Caco-2 (cell line): ENCODE measurements around the gene BAK1. TPM values are rescaled to one million over a fixed set of nuclear protein-coding genes. Genes with fewer than 3 reads are reported as not detected.

Experiments used
- BruUV-seq: library from RNA; stranded (reverse); fragments of 400-500 nt; replicated peaks from 2 replicates; lab custom pipeline; 2021; lab: Mats Ljungman, UMichigan
- CTCF ChIA-PET: fragments of 300-600 bp; sonication (Branson Sonifier 250); formaldehyde crosslinking; loops from one replicate; lab custom pipeline; 2022; ENCODE audit warnings: antibody characterized with exemption; lab: Charles Lee
- POLR2A ChIA-PET: fragments of 300-600 bp; sonication (Branson Sonifier 250); formaldehyde crosslinking; loops from one replicate; lab custom pipeline; 2022; ENCODE audit warnings: antibody characterized with exemption; lab: Charles Lee
- DNase-seq, 2 experiments: peaks; one replicate each; pipeline versions ENCODE4 v3.0.0 to v3.0.0-alpha.2; 2020 to 2022
- H3K27me3 ChIP-seq: replicated peaks from 2 replicates; pipeline ENCODE4 v1.6.0; 2011; ENCODE audit warnings: low read length; ENCODE audit not compliant: control insufficient read depth, insufficient read depth
- H3K36me3 ChIP-seq: 2 replicates; pipeline ENCODE4 v1.5.1; 2011; ENCODE audit warnings: low read length; ENCODE audit not compliant: control insufficient read depth, insufficient read depth
- H3K4me1 ChIP-seq: fragments of 250-450 bp; sonication (Bioruptor Pico); 2 replicates; pipeline ENCODE4 v1.5.1; 2020; ENCODE audit warnings: mild to moderate bottlenecking
- H3K4me3 ChIP-seq: 2 replicates; pipeline ENCODE4 v1.5.1; 2011; ENCODE audit warnings: low read depth, mild to moderate bottlenecking, control low read depth, low read length
- H3K9me3 ChIP-seq: fragments of 250-450 bp; sonication (Bioruptor Pico); 2 replicates; pipeline ENCODE4 v1.5.1; 2020; ENCODE audit warnings: mild to moderate bottlenecking, moderate library complexity
- H3K27ac Mint-ChIP-seq: one replicate; pipeline ENCODE4 v1.8.0; 2022; ENCODE audit warnings: mixed read lengths; ENCODE audit not compliant: unreplicated experiment
- H3K27me3 Mint-ChIP-seq: one replicate; pipeline ENCODE4 v1.8.0; 2022; ENCODE audit warnings: mixed read lengths; ENCODE audit not compliant: insufficient read depth, unreplicated experiment
- H3K36me3 Mint-ChIP-seq: one replicate; pipeline ENCODE4 v1.8.0; 2022; ENCODE audit warnings: mild to moderate bottlenecking, mixed read lengths; ENCODE audit not compliant: insufficient read depth, unreplicated experiment
- H3K4me1 Mint-ChIP-seq: one replicate; pipeline ENCODE4 v1.8.0; 2022; ENCODE audit warnings: low read depth, mixed read lengths; ENCODE audit not compliant: unreplicated experiment
- H3K4me3 Mint-ChIP-seq: one replicate; pipeline ENCODE4 v1.8.0; 2022; ENCODE audit warnings: mild to moderate bottlenecking, moderate library complexity, mixed read lengths; ENCODE audit not compliant: unreplicated experiment
- H3K9me3 Mint-ChIP-seq: one replicate; pipeline ENCODE4 v1.8.0; 2022; ENCODE audit warnings: mixed read lengths; ENCODE audit not compliant: unreplicated experiment
- intact Hi-C: fragments of 100-400 bp; cut with micrococcal nuclease; formaldehyde crosslinking; loops from one replicate; pipeline ENCODE4 v1.10.0; 2022; ENCODE audit not compliant: unreplicated experiment
- total RNA-seq: library from RNA; stranded (reverse); gene quantifications from 2 replicates; pipeline ENCODE4 v1.2.3, GENCODE V29; 2022
- TF ChIP-seq, protein P1 (sequence below), 2 experiments: fragments of 200-600 bp in 1 of 2; IDR thresholded peaks; 1 replicate in 1 of 2; 2 replicates in 1 of 2; pipeline versions ENCODE4 v1.5.1 to v1.8.0; 2011 to 2022; ENCODE audit warnings: antibody characterized with exemption in 1 of 2, control low read depth in 1 of 2, inconsistent platforms in 1 of 2, low read depth in 1 of 2, low read length in 1 of 2, mild to moderate bottlenecking in 1 of 2, moderate library complexity in 1 of 2; ENCODE audit not compliant: insufficient read depth in 1 of 2, severe bottlenecking in 1 of 2, unreplicated experiment in 1 of 2

Gene BAK1
- total RNA-seq, 1 experiment from 2014 or later = 29.4 TPM

DNA sequence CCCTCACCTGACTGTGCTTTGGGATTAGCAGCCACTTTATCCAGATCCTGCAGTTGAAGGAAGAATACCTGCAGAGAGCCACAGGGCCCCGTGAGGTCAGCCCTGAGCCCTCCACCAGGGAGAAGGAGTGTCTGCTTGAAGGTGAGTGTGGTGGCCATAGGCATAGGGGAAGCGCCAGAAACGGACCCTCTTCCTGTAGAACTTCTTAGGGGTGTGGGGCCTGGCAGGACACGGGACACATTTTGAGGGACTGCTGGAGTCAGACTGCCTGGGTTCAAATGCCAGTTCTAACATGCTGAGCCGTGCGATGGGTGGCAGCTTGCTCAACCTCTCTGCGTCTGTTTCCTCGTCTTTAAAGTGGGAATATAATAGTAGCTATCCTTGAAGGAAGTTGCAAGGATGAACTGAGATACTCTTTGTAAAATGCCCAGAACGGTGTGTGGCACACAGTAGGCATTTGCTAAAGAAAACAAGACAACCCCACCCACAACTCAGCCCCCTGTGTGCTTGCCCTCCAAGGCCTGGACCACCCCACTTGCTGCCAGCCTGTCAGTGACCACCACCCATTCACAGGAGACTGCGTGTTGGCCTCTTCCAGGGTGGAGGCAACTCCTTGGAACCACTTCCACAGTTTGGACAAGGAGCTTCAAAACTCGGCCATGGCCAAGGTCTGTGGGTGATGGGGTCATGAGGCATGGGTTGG lies 4.8 kb upstream of the BAK1 start:
- no peaks in the 10 kb centered on the region for H3K4me1 Mint-ChIP-seq
- Histone ChIP-seq H3K4me1 (peaks cover 14% of the 10 kb centered on the region), H3K27me3 (no peaks in the 10 kb centered on the region), H3K36me3 (no peaks in the 10 kb centered on the region), H3K9me3 (no peaks in the 10 kb centered on the region), H3K4me3 (no peak overlapping the region)
- no peaks in the 10 kb centered on the region for H3K27me3 Mint-ChIP-seq
- no peaks in the 10 kb centered on the region for H3K9me3 Mint-ChIP-seq
- no peak overlapping the region for H3K27ac Mint-ChIP-seq
- no peak for DNase-seq
- TF ChIP-seq, protein P1, sequence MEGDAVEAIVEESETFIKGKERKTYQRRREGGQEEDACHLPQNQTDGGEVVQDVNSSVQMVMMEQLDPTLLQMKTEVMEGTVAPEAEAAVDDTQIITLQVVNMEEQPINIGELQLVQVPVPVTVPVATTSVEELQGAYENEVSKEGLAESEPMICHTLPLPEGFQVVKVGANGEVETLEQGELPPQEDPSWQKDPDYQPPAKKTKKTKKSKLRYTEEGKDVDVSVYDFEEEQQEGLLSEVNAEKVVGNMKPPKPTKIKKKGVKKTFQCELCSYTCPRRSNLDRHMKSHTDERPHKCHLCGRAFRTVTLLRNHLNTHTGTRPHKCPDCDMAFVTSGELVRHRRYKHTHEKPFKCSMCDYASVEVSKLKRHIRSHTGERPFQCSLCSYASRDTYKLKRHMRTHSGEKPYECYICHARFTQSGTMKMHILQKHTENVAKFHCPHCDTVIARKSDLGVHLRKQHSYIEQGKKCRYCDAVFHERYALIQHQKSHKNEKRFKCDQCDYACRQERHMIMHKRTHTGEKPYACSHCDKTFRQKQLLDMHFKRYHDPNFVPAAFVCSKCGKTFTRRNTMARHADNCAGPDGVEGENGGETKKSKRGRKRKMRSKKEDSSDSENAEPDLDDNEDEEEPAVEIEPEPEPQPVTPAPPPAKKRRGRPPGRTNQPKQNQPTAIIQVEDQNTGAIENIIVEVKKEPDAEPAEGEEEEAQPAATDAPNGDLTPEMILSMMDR (IDR thresholded peaks at IDR 0.05; ENCODE audit: insufficient read depth in 1 of 2, low read depth in 1 of 2, low read length in 1 of 2, severe bottlenecking in 1 of 2, unreplicated experiment in 1 of 2) = no peak
- POLR2A ChIA-PET = no interaction called here
- intact Hi-C loops = loop anchor here (1.0 to 2.0 kb wide), 2 partner anchors 117 to 178 kb away; no protein-coding TSS in a partner anchor
- BruUV-seq = no TSS peak
- H3K4me3 Mint-ChIP-seq = no peak overlapping the region
- CTCF ChIA-PET = interaction anchor here (1.1 to 1.9 kb wide), 3 partner anchors 81 to 186 kb away, joined by 3 to 4 read pairs (median 3); no protein-coding TSS in a partner anchor
- H3K36me3 Mint-ChIP-seq = no peaks in the 10 kb centered on the region

DNA sequence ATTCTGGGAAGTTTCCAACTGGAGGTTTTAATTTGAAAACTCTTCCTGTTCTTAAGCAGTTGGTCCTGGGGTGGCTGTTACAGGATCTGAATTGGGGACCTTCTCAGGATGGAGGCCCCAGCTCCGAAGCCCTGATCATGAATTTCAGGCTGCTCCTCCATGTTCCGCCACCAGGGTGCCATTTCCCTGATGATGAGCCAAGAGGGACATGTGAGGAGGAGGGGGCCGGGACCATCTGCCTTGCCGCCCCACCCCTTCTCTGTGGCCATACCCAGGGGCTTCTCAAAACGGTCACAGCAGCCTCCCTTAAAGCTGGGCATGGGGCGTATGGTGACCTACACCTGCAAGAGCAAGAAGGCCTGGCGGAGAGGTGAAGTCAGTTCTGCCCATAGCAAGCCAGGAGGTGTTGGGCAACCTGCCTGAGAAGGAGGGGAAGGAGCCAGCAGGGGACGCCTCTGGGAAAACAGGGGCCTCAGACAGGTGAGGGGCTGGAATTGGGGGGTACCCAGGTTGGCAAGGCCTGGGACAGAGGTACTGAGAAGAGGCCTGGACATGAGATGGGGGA lies 3.6 kb upstream of the BAK1 start:
- no TSS peak for BruUV-seq
- Histone ChIP-seq H3K36me3 (no peaks in the 10 kb centered on the region), H3K27me3 (no peaks in the 10 kb centered on the region), H3K4me3 (no peak overlapping the region), H3K9me3 (no peaks in the 10 kb centered on the region), H3K4me1 (peaks cover 10% of the 10 kb centered on the region)
- Mint-ChIP-seq H3K36me3 (no peaks in the 10 kb centered on the region), H3K4me3 (no peak overlapping the region), H3K9me3 (no peaks in the 10 kb centered on the region), H3K27ac (peak overlapping the region; percentile 37), H3K4me1 (no peaks in the 10 kb centered on the region), H3K27me3 (no peaks in the 10 kb centered on the region)
- TF ChIP-seq, protein P1 (IDR thresholded peaks at IDR 0.05; ENCODE audit: insufficient read depth in 1 of 2, low read depth in 1 of 2, low read length in 1 of 2, severe bottlenecking in 1 of 2, unreplicated experiment in 1 of 2) = peak; percentile 46 to 49
- POLR2A ChIA-PET = no interaction called here
- intact Hi-C loops = loop anchor here (2.0 kb wide), 1 partner anchor 179 kb away; no protein-coding TSS in a partner anchor
- CTCF ChIA-PET = interaction anchor here (0.7 kb wide), 1 partner anchor 100 kb away, joined by 3 read pairs; no protein-coding TSS in a partner anchor
- peak in 1 of 2 experiments; percentile 49 for DNase-seq

DNA sequence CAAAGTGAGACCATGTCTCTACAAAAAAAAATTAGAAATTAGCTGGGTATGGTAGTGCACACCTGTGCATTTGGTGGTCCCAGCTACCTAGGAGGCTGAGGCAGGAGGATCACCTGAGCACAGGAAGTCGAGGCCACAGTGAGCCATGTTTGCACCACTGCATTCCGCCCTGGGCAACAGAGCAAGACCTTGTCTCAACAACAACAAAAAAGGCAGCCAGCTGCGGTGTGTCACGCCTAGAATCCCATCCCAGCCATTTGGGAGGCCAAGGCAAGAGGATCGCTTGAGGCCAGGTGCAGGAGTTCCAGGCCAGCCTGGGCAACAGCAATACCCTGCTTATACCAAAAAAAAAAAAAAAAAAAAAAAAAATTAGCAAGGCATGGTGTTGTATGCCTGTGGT lies 1.1 kb upstream of the BAK1 start:
- intact Hi-C loops = no loop called here
- ChIA-PET POLR2A (no interaction called here), CTCF (interaction anchor here (0.6 to 1.9 kb wide), 4 partner anchors 11 to 537 kb away, joined by 3 to 12 read pairs (median 3); no protein-coding TSS in a partner anchor)
- H3K4me1 Mint-ChIP-seq = no peaks in the 10 kb centered on the region
- H3K4me3 ChIP-seq = no peak overlapping the region
- H3K9me3 ChIP-seq = no peaks in the 10 kb centered on the region
- no peaks in the 10 kb centered on the region for H3K27me3 ChIP-seq
- TF ChIP-seq, protein P1 (IDR thresholded peaks at IDR 0.05; ENCODE audit: insufficient read depth in 1 of 2, low read depth in 1 of 2, low read length in 1 of 2, severe bottlenecking in 1 of 2, unreplicated experiment in 1 of 2) = no peak
- no peak overlapping the region for H3K4me3 Mint-ChIP-seq
- peaks cover 2% of the 10 kb centered on the region; the same call in 1 of the 2 replicates for H3K36me3 ChIP-seq
- peaks cover 10% of the 10 kb centered on the region for H3K4me1 ChIP-seq
- H3K9me3 Mint-ChIP-seq = no peaks in the 10 kb centered on the region
- BruUV-seq = no TSS peak
- no peaks in the 10 kb centered on the region for H3K27me3 Mint-ChIP-seq
- no peak overlapping the region for H3K27ac Mint-ChIP-seq
- no peaks in the 10 kb centered on the region for H3K36me3 Mint-ChIP-seq
- DNase-seq = no peak
